ENCODE measurements around the gene DDAH2.

DNA sequence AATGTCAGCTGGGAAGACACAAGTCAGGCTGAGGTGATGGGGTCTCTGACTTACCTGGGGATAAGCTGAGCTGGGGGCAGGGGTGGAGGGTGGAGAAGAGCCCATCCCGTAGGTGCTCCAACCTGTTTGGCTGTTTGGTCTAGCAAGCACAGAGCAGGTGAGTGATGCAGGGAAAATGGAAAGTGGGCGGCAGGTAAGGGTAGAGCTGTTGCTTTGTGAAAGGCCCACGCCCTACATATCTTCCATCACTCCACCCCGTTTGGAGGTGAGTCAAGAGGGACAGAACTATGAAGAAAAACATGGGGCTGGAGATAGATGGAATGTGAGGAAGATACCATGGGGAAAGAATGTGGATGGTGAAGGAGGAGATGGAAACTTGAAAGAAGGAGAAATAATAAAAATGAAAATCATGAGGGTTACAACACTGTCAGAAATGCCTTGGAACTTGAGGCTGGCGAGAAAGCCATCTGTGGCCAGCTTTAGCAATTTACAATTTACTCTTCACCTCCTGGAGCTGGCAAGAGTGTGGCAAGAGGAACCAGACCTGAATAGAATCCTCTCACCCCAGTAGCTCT is 8.8 kb downstream of the DDAH2 start:
- TF ChIP-seq, protein P1, sequence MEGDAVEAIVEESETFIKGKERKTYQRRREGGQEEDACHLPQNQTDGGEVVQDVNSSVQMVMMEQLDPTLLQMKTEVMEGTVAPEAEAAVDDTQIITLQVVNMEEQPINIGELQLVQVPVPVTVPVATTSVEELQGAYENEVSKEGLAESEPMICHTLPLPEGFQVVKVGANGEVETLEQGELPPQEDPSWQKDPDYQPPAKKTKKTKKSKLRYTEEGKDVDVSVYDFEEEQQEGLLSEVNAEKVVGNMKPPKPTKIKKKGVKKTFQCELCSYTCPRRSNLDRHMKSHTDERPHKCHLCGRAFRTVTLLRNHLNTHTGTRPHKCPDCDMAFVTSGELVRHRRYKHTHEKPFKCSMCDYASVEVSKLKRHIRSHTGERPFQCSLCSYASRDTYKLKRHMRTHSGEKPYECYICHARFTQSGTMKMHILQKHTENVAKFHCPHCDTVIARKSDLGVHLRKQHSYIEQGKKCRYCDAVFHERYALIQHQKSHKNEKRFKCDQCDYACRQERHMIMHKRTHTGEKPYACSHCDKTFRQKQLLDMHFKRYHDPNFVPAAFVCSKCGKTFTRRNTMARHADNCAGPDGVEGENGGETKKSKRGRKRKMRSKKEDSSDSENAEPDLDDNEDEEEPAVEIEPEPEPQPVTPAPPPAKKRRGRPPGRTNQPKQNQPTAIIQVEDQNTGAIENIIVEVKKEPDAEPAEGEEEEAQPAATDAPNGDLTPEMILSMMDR (IDR thresholded peaks at IDR 0.05; ENCODE audit: borderline replicate concordance, extremely low read depth, low read length, poor library complexity, severe bottlenecking) = no peak
- TF ChIP-seq EZH2 (IDR thresholded peaks at IDR 0.05; ENCODE audit: borderline replicate concordance, low read depth, low read length, severe bottlenecking) = no peak

All from DND-41 (cell line).